NCI-H128 (cell line): ENCODE data around the gene SUMO1.

Experiments
- DNase-seq: peaks from one replicate; lab custom pipeline; 2025; ENCODE audit not compliant: unreplicated experiment; lab: John Stamatoyannopoulos, UW

SUMO1 gene

DNA sequence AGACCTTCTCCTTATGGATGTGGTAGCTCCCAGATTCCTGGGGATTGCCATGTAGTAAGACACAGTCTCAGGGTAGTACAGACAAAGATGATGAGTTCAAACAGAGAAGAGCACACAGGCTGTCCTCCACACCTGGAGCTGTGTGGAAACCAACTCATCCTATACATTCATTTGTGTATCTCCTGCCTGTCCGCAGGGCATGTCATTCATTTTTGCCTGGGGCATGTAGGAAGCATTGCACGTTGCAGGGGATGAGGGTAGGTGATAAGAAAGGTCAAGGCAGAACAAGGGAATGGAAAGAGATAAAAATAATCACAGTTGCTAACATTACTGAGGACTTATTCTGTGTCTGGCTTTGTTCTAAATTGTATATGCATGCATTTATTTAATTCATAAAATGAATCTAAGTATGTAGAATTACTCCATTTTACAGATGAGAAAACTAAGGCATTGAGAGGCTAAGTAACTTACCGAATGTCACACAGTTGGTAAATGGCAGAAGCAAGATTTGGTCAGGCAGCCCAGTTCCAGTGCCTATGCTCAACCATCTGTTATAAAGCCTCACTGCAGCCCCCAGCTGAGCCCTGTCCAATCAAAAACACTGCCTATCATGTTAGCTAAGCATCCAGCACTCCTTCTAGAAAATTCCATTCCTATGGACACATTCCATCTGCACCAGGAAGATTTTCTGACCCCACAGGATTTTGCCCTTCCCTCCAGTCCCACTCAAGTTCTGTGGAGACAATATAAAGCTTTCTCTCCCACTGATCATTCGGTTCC is 81.0 kb downstream of the SUMO1 start:
- no peak for DNase-seq
